Calu3 (cell line): ENCODE results near the gene YBEY. TPM values are rescaled to one million over a fixed set of nuclear protein-coding genes. Genes with fewer than 3 reads are reported as not detected.

Experiments used
- BruUV-seq: library from RNA; stranded (reverse); fragments of 400-500 nt; replicated peaks from 2 replicates; lab custom pipeline; 2021; lab: Mats Ljungman, UMichigan
- CTCF ChIA-PET: fragments of 300-600 bp; sonication (Branson Sonifier 250); formaldehyde crosslinking; loops from one replicate; lab custom pipeline; 2022; ENCODE audit warnings: antibody characterized with exemption; lab: Charles Lee
- DNase-seq: peaks from one replicate; pipeline ENCODE4 v3.0.0; 2022
- H3K27ac Mint-ChIP-seq: one replicate; pipeline ENCODE4 v1.8.0; 2022; ENCODE audit warnings: mixed read lengths; ENCODE audit not compliant: unreplicated experiment
- H3K27me3 Mint-ChIP-seq: one replicate; pipeline ENCODE4 v1.8.0; 2022; ENCODE audit warnings: mixed read lengths; ENCODE audit not compliant: unreplicated experiment
- H3K36me3 Mint-ChIP-seq: one replicate; pipeline ENCODE4 v1.8.0; 2022; ENCODE audit warnings: mild to moderate bottlenecking, moderate library complexity, mixed read lengths; ENCODE audit not compliant: insufficient read depth, unreplicated experiment
- H3K4me1 Mint-ChIP-seq: one replicate; pipeline ENCODE4 v1.8.0; 2022; ENCODE audit warnings: mild to moderate bottlenecking, low read depth, mixed read lengths; ENCODE audit not compliant: unreplicated experiment
- H3K4me3 Mint-ChIP-seq: one replicate; pipeline ENCODE4 v1.8.0; 2022; ENCODE audit warnings: mild to moderate bottlenecking, low read depth, moderate library complexity, mixed read lengths; ENCODE audit not compliant: unreplicated experiment
- H3K9me3 Mint-ChIP-seq: one replicate; pipeline ENCODE4 v1.8.0; 2022; ENCODE audit warnings: low read depth, mixed read lengths; ENCODE audit not compliant: unreplicated experiment
- intact Hi-C: fragments of 100-400 bp; cut with micrococcal nuclease; formaldehyde crosslinking; loops from one replicate; pipeline ENCODE4 v1.10.0; 2022; ENCODE audit not compliant: unreplicated experiment
- total RNA-seq: library from RNA; stranded (reverse); gene quantifications from 2 replicates; pipeline ENCODE4 v1.2.3, GENCODE V29; 2022
- TF ChIP-seq, protein P1 (sequence below): fragments of 200-600 bp; IDR thresholded peaks from one replicate; pipeline ENCODE4 v1.8.0; 2022; ENCODE audit warnings: antibody characterized with exemption; ENCODE audit not compliant: unreplicated experiment

The YBEY gene
- total RNA-seq, 1 experiment from 2014 or later: 11.3 TPM

DNA sequence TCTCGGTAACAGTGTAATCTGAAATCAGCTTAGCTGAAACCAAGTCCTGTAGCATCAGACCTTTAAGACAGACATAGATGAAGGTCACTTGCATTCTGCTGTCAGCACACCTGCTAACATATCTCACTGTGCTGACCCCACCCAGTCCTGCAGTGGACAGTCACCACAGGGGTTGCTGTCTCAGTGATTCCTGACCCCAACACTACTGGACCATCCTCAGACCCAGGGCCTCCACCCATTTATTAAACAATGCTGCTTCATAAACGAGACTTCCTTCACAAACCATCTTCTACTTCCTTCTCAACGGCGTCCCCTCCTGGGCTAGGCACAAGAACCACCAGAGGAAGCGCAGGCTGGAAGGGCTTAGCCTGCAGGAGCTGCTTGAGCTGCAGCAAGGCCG is 39.8 kb upstream of the YBEY start:
- H3K27me3 Mint-ChIP-seq: no peaks in the 10 kb centered on the region
- CTCF ChIA-PET: no interaction called here
- no peak overlapping the region for H3K27ac Mint-ChIP-seq
- BruUV-seq: no TSS peak
- H3K9me3 Mint-ChIP-seq: no peaks in the 10 kb centered on the region
- no peaks in the 10 kb centered on the region for H3K4me1 Mint-ChIP-seq
- H3K4me3 Mint-ChIP-seq: no peak overlapping the region
- intact Hi-C loops: no loop called here
- TF ChIP-seq, protein P1, sequence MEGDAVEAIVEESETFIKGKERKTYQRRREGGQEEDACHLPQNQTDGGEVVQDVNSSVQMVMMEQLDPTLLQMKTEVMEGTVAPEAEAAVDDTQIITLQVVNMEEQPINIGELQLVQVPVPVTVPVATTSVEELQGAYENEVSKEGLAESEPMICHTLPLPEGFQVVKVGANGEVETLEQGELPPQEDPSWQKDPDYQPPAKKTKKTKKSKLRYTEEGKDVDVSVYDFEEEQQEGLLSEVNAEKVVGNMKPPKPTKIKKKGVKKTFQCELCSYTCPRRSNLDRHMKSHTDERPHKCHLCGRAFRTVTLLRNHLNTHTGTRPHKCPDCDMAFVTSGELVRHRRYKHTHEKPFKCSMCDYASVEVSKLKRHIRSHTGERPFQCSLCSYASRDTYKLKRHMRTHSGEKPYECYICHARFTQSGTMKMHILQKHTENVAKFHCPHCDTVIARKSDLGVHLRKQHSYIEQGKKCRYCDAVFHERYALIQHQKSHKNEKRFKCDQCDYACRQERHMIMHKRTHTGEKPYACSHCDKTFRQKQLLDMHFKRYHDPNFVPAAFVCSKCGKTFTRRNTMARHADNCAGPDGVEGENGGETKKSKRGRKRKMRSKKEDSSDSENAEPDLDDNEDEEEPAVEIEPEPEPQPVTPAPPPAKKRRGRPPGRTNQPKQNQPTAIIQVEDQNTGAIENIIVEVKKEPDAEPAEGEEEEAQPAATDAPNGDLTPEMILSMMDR: no peak
- no peak for DNase-seq
- H3K36me3 Mint-ChIP-seq: peaks cover 63% of the 10 kb centered on the region

DNA sequence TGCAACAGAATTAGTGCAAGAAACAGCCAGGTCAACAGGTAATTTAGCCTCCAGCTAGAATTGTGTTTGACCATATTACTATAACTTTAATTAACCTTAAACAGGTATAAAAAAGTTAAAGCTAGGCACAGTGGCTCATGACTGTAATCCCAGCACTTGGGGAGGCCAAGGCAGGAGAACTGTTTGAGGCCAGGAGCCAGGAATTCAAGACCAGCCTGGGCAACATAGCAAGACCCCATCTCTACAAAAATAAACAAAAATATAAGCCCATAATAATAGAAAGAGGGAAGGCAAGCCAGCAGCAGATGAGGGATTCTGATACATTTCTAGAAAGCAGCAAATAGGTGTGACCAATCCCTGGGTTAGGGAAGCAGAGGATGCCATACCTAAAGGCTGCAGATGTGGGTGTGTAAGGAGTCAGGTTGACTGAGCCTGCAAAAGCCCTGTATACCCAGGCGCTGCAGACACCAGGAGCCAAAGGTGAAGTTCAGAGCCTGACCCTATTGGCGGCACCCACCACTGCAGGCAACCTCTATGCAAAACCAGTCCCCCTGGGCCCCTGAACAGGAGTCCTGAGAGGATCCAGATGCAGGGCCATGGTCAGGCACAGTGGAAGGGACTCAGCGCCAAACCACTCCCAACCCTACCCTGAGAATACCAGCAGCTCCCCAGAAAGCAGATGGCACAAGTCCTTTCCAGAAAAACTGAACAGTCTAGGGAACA is 38.3 kb upstream of the YBEY start:
- H3K27me3 Mint-ChIP-seq: no peaks in the 10 kb centered on the region
- no peaks in the 10 kb centered on the region for H3K4me1 Mint-ChIP-seq
- H3K4me3 Mint-ChIP-seq: no peak overlapping the region
- CTCF ChIA-PET: interaction anchor here (0.7 kb wide), 1 partner anchor 63 kb away, joined by 5 read pairs; no protein-coding TSS in a partner anchor
- no peaks in the 10 kb centered on the region for H3K9me3 Mint-ChIP-seq
- BruUV-seq: no TSS peak
- H3K27ac Mint-ChIP-seq: no peak overlapping the region
- H3K36me3 Mint-ChIP-seq: peaks cover 69% of the 10 kb centered on the region
- TF ChIP-seq, protein P1: no peak
- intact Hi-C loops: no loop called here
- DNase-seq: no peak

DNA sequence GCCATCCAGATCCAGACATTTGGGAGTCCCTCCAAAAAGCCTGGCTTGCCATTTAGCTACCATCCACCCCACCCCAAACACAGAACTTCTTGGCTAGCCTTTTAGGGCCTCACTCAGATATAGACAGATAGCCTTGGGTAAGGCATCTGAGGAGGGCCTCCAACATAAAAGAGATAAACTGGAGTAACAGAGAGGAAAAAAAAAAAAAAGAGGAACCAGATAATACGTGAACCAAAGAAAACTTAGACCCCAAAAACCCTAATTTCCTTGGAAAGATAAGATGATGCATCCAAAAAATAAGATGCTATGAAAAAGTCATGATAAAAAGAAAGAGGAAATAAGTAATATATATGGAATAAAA is 37.7 kb upstream of the YBEY start:
- Mint-ChIP-seq H3K27me3 (no peaks in the 10 kb centered on the region), H3K4me3 (no peak overlapping the region), H3K27ac (no peak overlapping the region), H3K9me3 (no peaks in the 10 kb centered on the region), H3K4me1 (no peaks in the 10 kb centered on the region), H3K36me3 (peaks cover 63% of the 10 kb centered on the region)
- intact Hi-C loops: no loop called here
- no TSS peak for BruUV-seq
- CTCF ChIA-PET: interaction anchor here (0.7 kb wide), 1 partner anchor 62 kb away, joined by 5 read pairs; no protein-coding TSS in a partner anchor
- TF ChIP-seq, protein P1: no peak
- no peak for DNase-seq

DNA sequence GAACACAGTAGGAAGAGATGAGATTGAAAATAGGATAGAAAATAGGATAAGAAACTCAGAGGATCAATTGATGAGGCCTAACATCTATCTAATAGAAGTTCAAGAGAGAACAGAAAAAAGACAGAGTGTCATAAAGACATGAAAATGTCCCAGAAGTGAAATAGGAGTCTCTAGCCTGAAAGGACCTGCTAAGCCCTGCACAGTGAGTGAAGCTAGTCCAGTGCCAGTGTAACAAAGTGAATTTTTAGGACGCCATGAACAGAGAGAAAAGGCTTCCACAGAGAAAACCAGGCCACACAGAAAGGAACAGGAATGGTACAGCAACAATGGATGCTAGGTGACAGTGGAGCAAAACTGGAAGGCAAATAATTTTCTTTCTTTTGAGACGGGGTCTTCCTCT is 37.3 kb upstream of the YBEY start:
- Mint-ChIP-seq H3K36me3 (peaks cover 61% of the 10 kb centered on the region), H3K27me3 (no peaks in the 10 kb centered on the region), H3K4me1 (no peaks in the 10 kb centered on the region), H3K9me3 (no peaks in the 10 kb centered on the region), H3K27ac (no peak overlapping the region), H3K4me3 (no peak overlapping the region)
- BruUV-seq: no TSS peak
- CTCF ChIA-PET: no interaction called here
- DNase-seq: no peak
- intact Hi-C loops: no loop called here
- TF ChIP-seq, protein P1: no peak
